ENCODE results near the gene MACROD1.

MACROD1 gene

GRCh38 chr11:64092761-64093136 lies 73.2 kb downstream of the MACROD1 start:
- DNase-seq (ENCODE audit: low read depth): no peak

- no peak for DNase-seq (ENCODE audit: low read depth)
These were observed 73.7 kb downstream of the MACROD1 start for GRCh38 chr11:64092111-64092760.

GRCh38 chr11:64090806-64091516 lies 75.0 kb downstream of the MACROD1 start:
- no peak for DNase-seq (ENCODE audit: low read depth)

GRCh38 chr11:64089915-64090805 lies 75.8 kb downstream of the MACROD1 start:
- DNase-seq (ENCODE audit: low read depth): no peak

GRCh38 chr11:64089493-64089892 lies 76.4 kb downstream of the MACROD1 start:
- DNase-seq (ENCODE audit: low read depth): no peak

- DNase-seq (ENCODE audit: low read depth): no peak
These were observed 76.9 kb downstream of the MACROD1 start for GRCh38 chr11:64089027-64089360.

- no peak for DNase-seq (ENCODE audit: low read depth)
These were observed 77.5 kb downstream of the MACROD1 start for GRCh38 chr11:64088162-64089026.

- no peak for DNase-seq (ENCODE audit: low read depth)
These were observed 79.4 kb downstream of the MACROD1 start for GRCh38 chr11:64086258-64087123.

GRCh38 chr11:64085906-64086257 lies 80.0 kb downstream of the MACROD1 start:
- DNase-seq (ENCODE audit: low read depth): no peak

GRCh38 chr11:64084951-64085710 lies 80.8 kb downstream of the MACROD1 start:
- DNase-seq (ENCODE audit: low read depth): no peak

GRCh38 chr11:64084146-64084950 lies 81.6 kb downstream of the MACROD1 start:
- DNase-seq (ENCODE audit: low read depth): no peak

- DNase-seq (ENCODE audit: low read depth): no peak
These were observed 82.4 kb downstream of the MACROD1 start for GRCh38 chr11:64083398-64084080.

- no peak for DNase-seq (ENCODE audit: low read depth)
These were observed 84.0 kb downstream of the MACROD1 start for GRCh38 chr11:64081745-64082442.

- no peak for DNase-seq (ENCODE audit: low read depth)
These were observed 85.5 kb downstream of the MACROD1 start for GRCh38 chr11:64080390-64080789.

- DNase-seq (ENCODE audit: low read depth): no peak
These were observed 87.0 kb downstream of the MACROD1 start for GRCh38 chr11:64078905-64079304.

- DNase-seq (ENCODE audit: low read depth): no peak
These were observed 87.6 kb downstream of the MACROD1 start for GRCh38 chr11:64078284-64078683.

- DNase-seq (ENCODE audit: low read depth): no peak
These were observed 88.3 kb downstream of the MACROD1 start for GRCh38 chr11:64077607-64078006.

GRCh38 chr11:64076758-64077157 lies 89.2 kb downstream of the MACROD1 start:
- no peak for DNase-seq (ENCODE audit: low read depth)
